Mesenchymal stem cell (in vitro differentiated cells and primary cell): Measurements from ENCODE around the gene AP3B1.
"Not testable (repeated sequence)": the region's sequence is repeated elsewhere in the genome, so short reads cannot be mapped to it uniquely, and the experiment has no call there.

Source experiments
- DNase-seq: peaks from one replicate; pipeline ENCODE4 v3.0.0-alpha.2; 2013
- H2AFZ ChIP-seq: one replicate; pipeline ENCODE4 v1.6.1; 2013; ENCODE audit warnings: low read depth, mild to moderate bottlenecking, control low read depth, inconsistent platforms, low read length, moderate library complexity
- H2AK5ac ChIP-seq: 2 replicates; pipeline ENCODE4 v1.6.1; 2013; ENCODE audit warnings: low read length, moderate library complexity, mild to moderate bottlenecking, inconsistent platforms; ENCODE audit not compliant: severe bottlenecking
- H2BK120ac ChIP-seq: one replicate; pipeline ENCODE4 v1.6.1; 2013; ENCODE audit warnings: low read depth, mild to moderate bottlenecking, inconsistent platforms, low read length, moderate library complexity
- H2BK12ac ChIP-seq, 2 experiments: one replicate each; pipeline ENCODE4 v1.6.1; 2013; ENCODE audit warnings: inconsistent platforms in 2 of 2, low read length in 2 of 2, mild to moderate bottlenecking in 2 of 2, moderate library complexity in 2 of 2, control low read depth in 1 of 2
- H2BK15ac ChIP-seq: one replicate; pipeline ENCODE4 v1.6.1; 2013; ENCODE audit warnings: mild to moderate bottlenecking, low read depth, inconsistent platforms; ENCODE audit not compliant: poor library complexity, severe bottlenecking
- H2BK5ac ChIP-seq: 2 replicates; pipeline ENCODE4 v1.6.1; 2013; ENCODE audit warnings: low read depth, mild to moderate bottlenecking, low read length, control low read depth, inconsistent platforms; ENCODE audit not compliant: poor library complexity, severe bottlenecking
- H3K14ac ChIP-seq, 2 experiments: one replicate each; pipeline ENCODE4 v1.6.1; 2013; ENCODE audit warnings: inconsistent platforms in 2 of 2, low read length in 2 of 2, control low read depth in 1 of 2, mild to moderate bottlenecking in 1 of 2, moderate library complexity in 1 of 2
- H3K18ac ChIP-seq, 2 experiments: one replicate each; pipeline ENCODE4 v1.6.1; 2013; ENCODE audit warnings: inconsistent platforms in 2 of 2, low read length in 2 of 2, control low read depth in 1 of 2, low read depth in 1 of 2, mild to moderate bottlenecking in 1 of 2
- H3K23ac ChIP-seq, 2 experiments: one replicate each; pipeline ENCODE4 v1.6.1; 2013; ENCODE audit warnings: inconsistent platforms in 2 of 2, low read length in 2 of 2, mild to moderate bottlenecking in 2 of 2, moderate library complexity in 2 of 2, control low read depth in 1 of 2
- H3K27ac ChIP-seq: 2 replicates; pipeline ENCODE4 v1.5.1; 2013; ENCODE audit warnings: mild to moderate bottlenecking, moderate library complexity, low read length, control low read depth, inconsistent platforms; ENCODE audit not compliant: poor library complexity, severe bottlenecking
- H3K27me3 ChIP-seq, 2 experiments: 2 replicates each; pipeline versions ENCODE4 v1.6.1 to v1.7.0; 2013; ENCODE audit warnings: low read length in 2 of 2, mild to moderate bottlenecking in 2 of 2, moderate library complexity in 2 of 2, control low read depth in 1 of 2, inconsistent platforms in 1 of 2; ENCODE audit not compliant: control insufficient read depth in 1 of 2, insufficient read depth in 1 of 2
- H3K36me3 ChIP-seq, 2 experiments: 2 replicates each; pipeline versions ENCODE4 v1.6.1 to v1.7.0; 2013; ENCODE audit warnings: low read length in 2 of 2, control low read depth in 1 of 2, inconsistent platforms in 1 of 2, low read depth in 1 of 2, mild to moderate bottlenecking in 1 of 2; ENCODE audit not compliant: insufficient read depth in 2 of 2, control insufficient read depth in 1 of 2
- H3K4ac ChIP-seq, 2 experiments: one replicate each; pipeline ENCODE4 v1.6.1; 2013; ENCODE audit warnings: inconsistent platforms in 2 of 2, low read length in 2 of 2, mild to moderate bottlenecking in 2 of 2, moderate library complexity in 2 of 2, control low read depth in 1 of 2, low read depth in 1 of 2
- H3K4me1 ChIP-seq: 2 replicates; pipeline ENCODE4 v1.6.1; 2013; ENCODE audit warnings: low read depth, low read length, control low read depth; ENCODE audit not compliant: control insufficient read depth, insufficient read depth
- H3K4me2 ChIP-seq: 2 replicates; pipeline ENCODE4 v1.6.1; 2013; ENCODE audit warnings: low read length, mild to moderate bottlenecking, inconsistent platforms; ENCODE audit not compliant: poor library complexity, severe bottlenecking
- H3K4me3 ChIP-seq, 2 experiments: 2 replicates each; pipeline versions ENCODE4 v1.5.1 to v1.7.0; 2013; ENCODE audit warnings: low read length in 2 of 2, mild to moderate bottlenecking in 2 of 2, control low read depth in 1 of 2, low read depth in 1 of 2; ENCODE audit not compliant: insufficient read depth in 1 of 2
- H3K79me1 ChIP-seq: replicated peaks from 2 replicates; pipeline ENCODE4 v1.6.1; 2013; ENCODE audit warnings: mild to moderate bottlenecking, control low read depth, low read length, inconsistent platforms; ENCODE audit not compliant: poor library complexity, severe bottlenecking
- H3K9ac ChIP-seq: 2 replicates; pipeline ENCODE4 v1.7.0; 2013; ENCODE audit warnings: mild to moderate bottlenecking, low read length, moderate library complexity
- H3K9me3 ChIP-seq: 2 replicates; pipeline ENCODE4 v1.7.0; 2013; ENCODE audit warnings: mild to moderate bottlenecking, low read length; ENCODE audit not compliant: control insufficient read depth
- H4K8ac ChIP-seq: one replicate; pipeline ENCODE4 v1.6.1; 2013; ENCODE audit warnings: inconsistent platforms, mild to moderate bottlenecking, low read length, moderate library complexity
- H4K91ac ChIP-seq: one replicate; pipeline ENCODE4 v1.6.1; 2013; ENCODE audit warnings: mild to moderate bottlenecking, low read length, inconsistent platforms
- WGBS: methylation state at CpG from one replicate; pipeline ENCODE4 v1.1.7; 2013; ENCODE audit warnings: mixed read lengths; 5-methylcytosine and 5-hydroxymethylcytosine counted together

Gene AP3B1

GRCh38 chr5:78170335-78170734 lies 124.2 kb downstream of the AP3B1 start:
- H2BK15ac ChIP-seq, H4K91ac ChIP-seq, DNase-seq, H3K4me1 ChIP-seq, H3K9me3 ChIP-seq, H3K27me3 ChIP-seq, H3K4me3 ChIP-seq, H3K14ac ChIP-seq, H3K4ac ChIP-seq, H2BK5ac ChIP-seq, H3K18ac ChIP-seq, H2AFZ ChIP-seq, H4K8ac ChIP-seq, H2BK120ac ChIP-seq, H3K79me1 ChIP-seq, H3K4me2 ChIP-seq, H2AK5ac ChIP-seq, H3K23ac ChIP-seq, H3K9ac ChIP-seq, H2BK12ac ChIP-seq, H3K27ac ChIP-seq: not testable (repeated sequence)
- WGBS: 100% methylated on average over 1 of the region's 1 CpG
- peaks cover 14 to 29% of the 10 kb centered on the region in 2 experiments for H3K36me3 ChIP-seq

GRCh38 chr5:78162253-78162862 lies 132.1 kb downstream of the AP3B1 start:
- no peak overlapping the region for H2AFZ ChIP-seq

GRCh38 chr5:78157001-78157400 lies 137.5 kb downstream of the AP3B1 start:
- Histone ChIP-seq H3K9ac (no peak overlapping the region), H3K4me3 (no peak overlapping the region), H3K4me1 (no peaks in the 10 kb centered on the region), H3K18ac (no peak overlapping the region), H3K4me2 (no peak overlapping the region), H3K14ac (no peak overlapping the region), H3K4ac (no peak overlapping the region), H2BK15ac (no peak overlapping the region), H3K27me3 (no peaks in the 10 kb centered on the region), H3K36me3 (peaks cover 10 to 62% of the 10 kb centered on the region in 2 experiments), H4K91ac (no peak overlapping the region), H2AK5ac (no peak overlapping the region), H3K27ac (no peak overlapping the region), H4K8ac (peak overlapping the region; percentile 2), H2BK12ac (no peak overlapping the region), H2AFZ (no peak overlapping the region), H3K23ac (no peak overlapping the region), H2BK120ac (no peak overlapping the region), H3K9me3 (no peaks in the 10 kb centered on the region), H2BK5ac (no peak overlapping the region), H3K79me1 (peaks cover 4% of the 10 kb centered on the region)
- 100% methylated on average over 1 of the region's 1 CpG for WGBS
- peak; percentile 37 for DNase-seq

More at GRCh38 chr5:78162253-78162862, 132.1 kb downstream of the AP3B1 start:
- peak; percentile 28 for DNase-seq
- no peak overlapping the region for H3K18ac ChIP-seq
- H3K4me2 ChIP-seq: no peak overlapping the region
- H3K36me3 ChIP-seq: peaks cover 5 to 29% of the 10 kb centered on the region in 2 experiments
- no peak overlapping the region for H2AK5ac ChIP-seq
- peaks cover 2% of the 10 kb centered on the region for H3K9me3 ChIP-seq
- H2BK120ac ChIP-seq: no peak overlapping the region
- no peak overlapping the region for H3K14ac ChIP-seq
- H2BK15ac ChIP-seq: no peak overlapping the region
- H3K4me3 ChIP-seq: no peak overlapping the region
- no peak overlapping the region for H4K8ac ChIP-seq
- no peak overlapping the region for H3K27ac ChIP-seq
- H2BK12ac ChIP-seq: no peak overlapping the region
- no peaks in the 10 kb centered on the region for H3K79me1 ChIP-seq
- no peak overlapping the region for H4K91ac ChIP-seq
- H3K9ac ChIP-seq: no peak overlapping the region
- no peak overlapping the region for H3K23ac ChIP-seq
- no peaks in the 10 kb centered on the region for H3K4me1 ChIP-seq
- no peaks in the 10 kb centered on the region for H3K27me3 ChIP-seq
- no peak overlapping the region for H2BK5ac ChIP-seq
- 100% methylated on average over 1 of the region's 3 CpGs for WGBS
- H3K4ac ChIP-seq: no peak overlapping the region

- Histone ChIP-seq H3K23ac (no peak overlapping the region), H3K4me1 (peaks cover 1% of the 10 kb centered on the region), H2AFZ (no peak overlapping the region), H3K79me1 (peaks cover under 1% of the 10 kb centered on the region), H2BK12ac (no peak overlapping the region), H4K91ac (no peak overlapping the region), H4K8ac (no peak overlapping the region), H3K36me3 (peaks cover 4 to 60% of the 10 kb centered on the region in 2 experiments), H3K4me2 (no peak overlapping the region), H2BK15ac (no peak overlapping the region), H2BK5ac (no peak overlapping the region), H3K18ac (no peak overlapping the region), H2AK5ac (no peak overlapping the region), H2BK120ac (no peak overlapping the region), H3K27me3 (no peaks in the 10 kb centered on the region), H3K9ac (no peak overlapping the region), H3K27ac (no peak overlapping the region), H3K4me3 (no peak overlapping the region), H3K4ac (no peak overlapping the region), H3K9me3 (no peaks in the 10 kb centered on the region), H3K14ac (no peak overlapping the region)
- no peak for DNase-seq
- WGBS: 100% methylated on average over 1 of the region's 3 CpGs
Measured at GRCh38 chr5:78151594-78152271, 142.8 kb downstream of the AP3B1 start.
